B cell (primary cell): ENCODE results near the gene PYCR2. TPM values are rescaled to one million over a fixed set of nuclear protein-coding genes. Genes with fewer than 3 reads are reported as not detected.

Experiments used
- ATAC-seq: fragments of 200-7000 bp; cut with Tn5 transposase; one replicate; pipeline ENCODE4 v1.10.0; 2021; ENCODE audit warnings: low read depth, mild to moderate bottlenecking, moderate number of reproducible peaks, moderate library complexity
- CTCF ChIA-PET: fragments of 350-600 bp; sonication (Branson Sonifier 250); formaldehyde crosslinking; loops from one replicate; lab custom pipeline; 2021; ENCODE audit warnings: antibody characterized with exemption, inconsistent platforms; lab: Charles Lee
- POLR2A ChIA-PET: fragments of 350-600 bp; sonication (Branson Sonifier 250); formaldehyde crosslinking; loops from one replicate; lab custom pipeline; 2021; ENCODE audit warnings: antibody characterized with exemption; lab: Charles Lee
- DNase-seq: peaks from one replicate; pipeline ENCODE4 v3.0.0; 2013
- H2AFZ ChIP-seq: 2 replicates; pipeline ENCODE4 v1.6.1; 2012; ENCODE audit warnings: mild to moderate bottlenecking, low read depth, low read length; ENCODE audit not compliant: insufficient read depth, poor library complexity, severe bottlenecking
- H3K27ac ChIP-seq, 2 donors: 1 replicate in 1 of 2; 2 replicates in 1 of 2; pipeline ENCODE4 v1.5.1; 2012 to 2013; ENCODE audit warnings: low read length in 2 of 2, mild to moderate bottlenecking in 2 of 2, moderate library complexity in 1 of 2
- H3K27me3 ChIP-seq, 4 experiments: fragments of 200-600 bp in 1 of 4; sonication (generic) in 1 of 4; replicated peaks in 1 of 4; 1 replicate in 2 of 4; 2 replicates in 2 of 4; pipeline versions ENCODE4 v1.6.1 to v1.7.0; 2013 to 2016; ENCODE audit warnings: low read length in 3 of 4, mild to moderate bottlenecking in 2 of 4, mixed read lengths in 1 of 4, moderate library complexity in 1 of 4; ENCODE audit not compliant: insufficient read depth in 4 of 4, control insufficient read depth in 3 of 4; ENCODE audit errors: control extremely low read depth in 1 of 4
- H3K36me3 ChIP-seq, 2 experiments: replicated peaks in 1 of 2; 1 replicate in 1 of 2; 2 replicates in 1 of 2; pipeline versions ENCODE4 v1.6.1 to v1.7.1; 2013; ENCODE audit warnings: low read length in 1 of 2; ENCODE audit not compliant: insufficient read depth in 2 of 2, control insufficient read depth in 1 of 2; ENCODE audit errors: control extremely low read depth in 1 of 2, extremely low read depth in 1 of 2
- H3K4me1 ChIP-seq, 2 donors: fragments of 200-600 bp in 1 of 2; sonication (generic) in 1 of 2; 1 replicate in 1 of 2; 2 replicates in 1 of 2; pipeline versions ENCODE4 v1.5.1 to v1.6.1; 2013 to 2017; ENCODE audit warnings: low read length in 2 of 2; ENCODE audit not compliant: control insufficient read depth in 2 of 2, insufficient read depth in 2 of 2
- H3K4me2 ChIP-seq: replicated peaks from 2 replicates; pipeline ENCODE3; 2012; ENCODE audit warnings: mild to moderate bottlenecking, low read depth, low read length; ENCODE audit not compliant: poor library complexity, severe bottlenecking
- H3K4me3 ChIP-seq, 5 experiments: fragments of 200-600 bp in 1 of 5; sonication (generic) in 1 of 5; 1 replicate in 3 of 5; 2 replicates in 2 of 5; pipeline versions ENCODE4 v1.5.1 to v1.7.0; 2011 to 2016; ENCODE audit warnings: low read length in 4 of 5, mild to moderate bottlenecking in 4 of 5, low read depth in 2 of 5, control low read depth in 1 of 5, moderate library complexity in 1 of 5; ENCODE audit not compliant: insufficient read depth in 1 of 5; ENCODE audit errors: control extremely low read depth in 1 of 5, extremely low read depth in 1 of 5
- H3K79me2 ChIP-seq: fragments of 200-600 bp; sonication (generic); one replicate; pipeline ENCODE4 v1.6.0; 2016; ENCODE audit warnings: low read length; ENCODE audit not compliant: control insufficient read depth, insufficient read depth
- H3K9ac ChIP-seq: fragments of 200-600 bp; sonication (generic); 2 replicates; pipeline ENCODE4 v1.6.1; 2017; ENCODE audit warnings: mild to moderate bottlenecking, low read length, moderate library complexity
- H3K9me3 ChIP-seq, 3 donors: one replicate each; pipeline versions ENCODE4 v1.6.1 to v1.7.1; 2013; ENCODE audit warnings: low read length in 2 of 3; ENCODE audit not compliant: control insufficient read depth in 2 of 3, insufficient read depth in 1 of 3; ENCODE audit errors: control extremely low read depth in 1 of 3
- H4K20me1 ChIP-seq: 2 replicates; pipeline ENCODE4 v1.6.0; 2012; ENCODE audit warnings: mild to moderate bottlenecking, low read length; ENCODE audit not compliant: insufficient read depth, control insufficient read depth, poor library complexity, severe bottlenecking
- H3K27ac Mint-ChIP-seq: one replicate; pipeline ENCODE4 v1.8.0; 2021; ENCODE audit warnings: mixed read lengths
- H3K27me3 Mint-ChIP-seq: one replicate; pipeline ENCODE4 v1.8.0; 2021; ENCODE audit warnings: mixed read lengths
- H3K4me1 Mint-ChIP-seq: one replicate; pipeline ENCODE4 v1.8.0; 2021; ENCODE audit warnings: mixed read lengths
- H3K4me3 Mint-ChIP-seq: one replicate; pipeline ENCODE4 v1.8.0; 2021; ENCODE audit warnings: mixed read lengths
- H3K9me3 Mint-ChIP-seq: one replicate; pipeline ENCODE4 v1.8.0; 2022; ENCODE audit warnings: mixed read lengths; ENCODE audit not compliant: insufficient read depth
- EZH2 ChIP-seq: IDR thresholded peaks from 2 replicates; pipeline ENCODE4 v1.6.1; 2012; ENCODE audit warnings: borderline replicate concordance, low read depth, mild to moderate bottlenecking, moderate library complexity, low read length; ENCODE audit not compliant: insufficient read depth, poor library complexity, severe bottlenecking
- WGBS: methylation state at CpG from one replicate; pipeline ENCODE4 v1.1.5; 2013; ENCODE audit warnings: missing lambda C conversion rate; ENCODE audit not compliant: insufficient coverage; 5-methylcytosine and 5-hydroxymethylcytosine counted together
- intact Hi-C: fragments of 100-400 bp; cut with micrococcal nuclease; formaldehyde crosslinking; loops from one replicate; pipeline ENCODE4 v1.10.0; 2022
- polyA plus RNA-seq: library from polyadenylated mRNA; depleted of rRNA; stranded (reverse); fragments of >200 nt; gene quantifications from 2 replicates; pipeline ENCODE4 v1.2.3, GENCODE V29; 2012
- total RNA-seq, 2 donors: library from RNA; stranded (reverse); fragments of 120-200 nt in 1 of 2; gene quantifications; 1 replicate in 1 of 2; 2 replicates in 1 of 2; pipeline versions ENCODE4 v1.2.3 to v1.2.4, GENCODE V29; 2013 to 2022
- TF ChIP-seq, protein P1 (sequence below): fragments of 200-600 bp; IDR thresholded peaks from one replicate; pipeline ENCODE4 v1.8.0; 2022; ENCODE audit warnings: antibody characterized with exemption, mild to moderate bottlenecking

PYCR2 gene
- total and polyA plus RNA-seq, 2 donors (not counting 1 experiment from before 2014, with no cell fraction given) = 113 to 134 TPM

DNA sequence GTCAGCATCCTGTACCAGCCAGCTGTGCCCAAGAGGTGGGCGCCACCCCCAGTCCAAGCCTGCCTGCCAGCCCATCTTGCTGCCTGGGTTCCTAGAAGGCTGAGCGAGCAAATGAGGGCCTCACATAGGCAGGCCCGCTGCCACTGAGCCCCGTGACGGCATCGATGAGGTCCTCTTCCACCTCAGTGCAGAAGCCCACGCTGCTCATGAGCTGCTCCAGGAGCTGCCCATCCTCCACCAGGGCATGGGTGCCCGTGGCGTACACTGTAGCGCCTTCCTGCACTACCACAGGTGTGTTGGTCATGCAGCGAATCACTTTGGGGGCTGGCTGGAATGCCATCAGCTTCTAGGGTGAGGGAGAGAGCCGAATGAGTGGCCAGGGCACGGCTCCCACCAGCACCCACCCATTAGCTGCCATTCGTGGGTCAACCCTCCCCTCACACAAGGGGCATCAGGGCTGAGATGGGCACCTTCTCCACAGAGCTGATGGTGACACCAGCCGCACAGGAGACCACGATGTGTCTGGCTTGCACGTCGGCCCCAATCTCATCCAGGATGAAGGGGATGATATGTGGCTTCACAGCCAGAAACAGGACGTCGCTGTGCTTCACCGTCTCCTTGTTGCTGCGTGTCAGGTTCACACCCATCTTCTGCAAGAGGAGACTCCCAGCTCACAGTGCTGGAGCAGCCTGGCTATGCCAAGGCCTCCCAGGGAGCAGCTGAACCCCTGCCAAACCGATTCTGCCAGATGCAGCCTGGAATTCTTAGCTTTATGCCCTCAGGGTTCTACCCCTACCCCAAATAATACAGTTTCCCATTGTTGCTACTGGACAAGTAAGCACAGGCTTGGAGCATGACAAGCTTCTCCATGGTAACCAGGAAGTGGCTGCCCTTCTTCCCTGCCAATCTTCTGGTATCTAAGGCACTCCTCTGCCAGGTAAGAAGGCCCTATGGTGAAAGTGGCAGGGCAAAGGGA lies 2.0 kb downstream of the PYCR2 start:
- POLR2A ChIA-PET = no interaction called here
- H3K27me3 ChIP-seq = no peaks in the 10 kb centered on the region
- H4K20me1 ChIP-seq = peaks cover 28% of the 10 kb centered on the region
- DNase-seq (no peak), ATAC-seq (no peak)
- H3K36me3 ChIP-seq = peaks cover 9 to 52% of the 10 kb centered on the region in 2 experiments
- H3K9me3 Mint-ChIP-seq = no peaks in the 10 kb centered on the region
- peak overlapping the region; percentile 75 for H3K27ac Mint-ChIP-seq
- no peak overlapping the region for H2AFZ ChIP-seq
- intact Hi-C loops = loop anchor here (5.0 kb wide), 1 partner anchor 40 kb away; the partner anchor contains the start of gene TMEM63A
- 95% methylated on average over 22 of the region's 23 CpGs for WGBS
- no peaks in the 10 kb centered on the region for H3K27me3 Mint-ChIP-seq
- TF ChIP-seq, protein P1, sequence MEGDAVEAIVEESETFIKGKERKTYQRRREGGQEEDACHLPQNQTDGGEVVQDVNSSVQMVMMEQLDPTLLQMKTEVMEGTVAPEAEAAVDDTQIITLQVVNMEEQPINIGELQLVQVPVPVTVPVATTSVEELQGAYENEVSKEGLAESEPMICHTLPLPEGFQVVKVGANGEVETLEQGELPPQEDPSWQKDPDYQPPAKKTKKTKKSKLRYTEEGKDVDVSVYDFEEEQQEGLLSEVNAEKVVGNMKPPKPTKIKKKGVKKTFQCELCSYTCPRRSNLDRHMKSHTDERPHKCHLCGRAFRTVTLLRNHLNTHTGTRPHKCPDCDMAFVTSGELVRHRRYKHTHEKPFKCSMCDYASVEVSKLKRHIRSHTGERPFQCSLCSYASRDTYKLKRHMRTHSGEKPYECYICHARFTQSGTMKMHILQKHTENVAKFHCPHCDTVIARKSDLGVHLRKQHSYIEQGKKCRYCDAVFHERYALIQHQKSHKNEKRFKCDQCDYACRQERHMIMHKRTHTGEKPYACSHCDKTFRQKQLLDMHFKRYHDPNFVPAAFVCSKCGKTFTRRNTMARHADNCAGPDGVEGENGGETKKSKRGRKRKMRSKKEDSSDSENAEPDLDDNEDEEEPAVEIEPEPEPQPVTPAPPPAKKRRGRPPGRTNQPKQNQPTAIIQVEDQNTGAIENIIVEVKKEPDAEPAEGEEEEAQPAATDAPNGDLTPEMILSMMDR = no peak
- TF ChIP-seq EZH2 = no peak
- peaks cover 16 to 26% of the 10 kb centered on the region in 2 donors for H3K4me1 ChIP-seq
- peak overlapping the region; percentile 78 for H3K4me3 Mint-ChIP-seq
- no peak overlapping the region for H3K4me2 ChIP-seq
- peaks cover 37% of the 10 kb centered on the region for H3K79me2 ChIP-seq
- peaks cover 21% of the 10 kb centered on the region for H3K4me1 Mint-ChIP-seq
- H3K4me3 ChIP-seq = no peak overlapping the region
- H3K9me3 ChIP-seq = no peaks in the 10 kb centered on the region
- H3K27ac ChIP-seq = no peak overlapping the region
- CTCF ChIA-PET = interaction anchor here (1.1 to 1.4 kb wide), 2 partner anchors 11 to 40 kb away, joined by 3 to 6 read pairs; partner anchors contain the start of gene TMEM63A
- no peak overlapping the region for H3K9ac ChIP-seq

DNA sequence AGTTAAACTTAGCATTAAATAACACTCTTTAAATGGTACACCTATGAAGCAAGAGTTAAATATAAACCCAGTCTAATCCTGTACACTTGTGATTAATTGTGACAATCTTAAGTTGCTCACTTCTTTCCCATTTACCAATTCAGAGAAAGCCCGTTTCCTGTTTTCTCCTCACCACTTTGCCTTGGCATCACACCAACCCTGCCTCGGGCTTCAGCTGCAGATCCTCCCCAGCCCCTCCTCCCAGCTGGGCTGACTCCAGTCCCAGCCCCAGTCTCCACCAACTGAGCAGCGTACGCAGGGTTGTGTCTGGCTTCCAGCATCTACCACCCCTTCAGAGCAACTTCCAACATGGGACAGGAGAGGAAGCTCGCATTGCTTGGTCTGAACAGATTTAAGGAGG lies 4.1 kb downstream of the PYCR2 start:
- DNase-seq = no peak
- Histone ChIP-seq H3K79me2 (peaks cover 37% of the 10 kb centered on the region), H3K4me3 (no peak overlapping the region), H3K9ac (no peak overlapping the region), H3K9me3 (no peaks in the 10 kb centered on the region), H3K4me2 (no peak overlapping the region), H2AFZ (no peak overlapping the region), H3K27ac (no peak overlapping the region), H4K20me1 (peaks cover 28% of the 10 kb centered on the region), H3K4me1 (peaks cover 14 to 24% of the 10 kb centered on the region in 2 donors), H3K27me3 (no peaks in the 10 kb centered on the region), H3K36me3 (peaks cover 12 to 55% of the 10 kb centered on the region in 2 experiments)
- Mint-ChIP-seq H3K4me1 (peaks cover 21% of the 10 kb centered on the region), H3K4me3 (no peak overlapping the region), H3K27me3 (no peaks in the 10 kb centered on the region), H3K9me3 (no peaks in the 10 kb centered on the region), H3K27ac (no peak overlapping the region)
- intact Hi-C loops = loop anchor here (5.0 to 10.0 kb wide), 2 partner anchors 38 to 365 kb away; partner anchors contain the start of gene TMEM63A
- ChIA-PET POLR2A (no interaction called here), CTCF (interaction anchor here (1.4 kb wide), 1 partner anchor 9 kb away, joined by 8 read pairs; no protein-coding TSS in a partner anchor)
- WGBS = 0% methylated on average over 2 of the region's 5 CpGs
- no peak for ATAC-seq
- TF ChIP-seq EZH2 = no peak
- TF ChIP-seq, protein P1 = no peak
